Measurements from ENCODE around the gene TRIM47. TPM values are rescaled to one million over a fixed set of nuclear protein-coding genes. Genes with fewer than 3 reads are reported as not detected.

Gene TRIM47
- total and polyA plus RNA-seq, 2 of the 13 experiments (the other 11 are each of a cell fraction or from before 2014, with no cell fraction given) = 33.5 to 82.0 TPM

DNA sequence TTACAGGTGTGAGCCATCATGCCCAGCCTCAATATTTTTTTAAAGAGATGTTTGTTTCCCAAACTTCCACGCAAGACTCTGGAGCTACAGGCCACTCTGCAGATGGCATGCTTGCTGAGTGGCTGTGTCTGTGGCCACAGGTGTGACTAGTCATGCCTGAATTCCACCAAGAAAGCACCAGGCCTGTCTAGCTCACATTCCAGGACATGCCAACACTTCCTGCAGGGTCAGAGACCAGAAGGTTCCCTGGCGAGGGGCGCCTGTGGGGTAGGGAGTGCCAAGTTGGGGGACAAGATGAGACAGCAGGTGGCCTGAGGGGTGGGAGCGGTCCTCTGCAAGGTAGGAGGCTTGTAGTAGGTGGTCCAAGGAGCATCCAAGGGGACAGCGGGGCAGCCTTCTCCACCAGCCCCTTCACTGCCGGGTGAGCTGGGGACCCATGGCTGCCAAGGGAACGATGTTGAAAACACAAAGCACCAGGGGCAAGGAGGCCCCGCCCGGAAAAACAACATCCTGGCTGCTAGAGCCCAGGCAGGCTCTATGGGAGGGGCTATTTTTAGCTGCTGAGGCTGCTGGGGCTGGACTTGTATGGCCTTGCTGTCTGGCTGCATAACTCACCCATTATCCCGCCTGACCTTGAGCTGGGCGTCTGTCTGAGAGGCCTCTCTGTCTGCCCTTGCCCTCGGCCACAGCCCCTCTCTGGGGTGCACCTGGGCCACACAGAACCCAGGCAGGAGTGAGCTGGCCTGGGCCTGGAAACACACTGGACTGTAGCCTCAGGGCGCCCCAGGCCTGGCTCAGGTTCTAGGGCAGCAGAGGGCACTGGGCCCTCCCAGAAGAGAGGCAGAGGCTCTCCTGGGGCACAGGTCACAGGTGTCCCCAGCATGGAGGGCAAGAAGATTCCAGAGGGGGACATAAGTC lies 5.7 kb downstream of the TRIM47 start (continued):
- TF ChIP-seq, protein P1, sequence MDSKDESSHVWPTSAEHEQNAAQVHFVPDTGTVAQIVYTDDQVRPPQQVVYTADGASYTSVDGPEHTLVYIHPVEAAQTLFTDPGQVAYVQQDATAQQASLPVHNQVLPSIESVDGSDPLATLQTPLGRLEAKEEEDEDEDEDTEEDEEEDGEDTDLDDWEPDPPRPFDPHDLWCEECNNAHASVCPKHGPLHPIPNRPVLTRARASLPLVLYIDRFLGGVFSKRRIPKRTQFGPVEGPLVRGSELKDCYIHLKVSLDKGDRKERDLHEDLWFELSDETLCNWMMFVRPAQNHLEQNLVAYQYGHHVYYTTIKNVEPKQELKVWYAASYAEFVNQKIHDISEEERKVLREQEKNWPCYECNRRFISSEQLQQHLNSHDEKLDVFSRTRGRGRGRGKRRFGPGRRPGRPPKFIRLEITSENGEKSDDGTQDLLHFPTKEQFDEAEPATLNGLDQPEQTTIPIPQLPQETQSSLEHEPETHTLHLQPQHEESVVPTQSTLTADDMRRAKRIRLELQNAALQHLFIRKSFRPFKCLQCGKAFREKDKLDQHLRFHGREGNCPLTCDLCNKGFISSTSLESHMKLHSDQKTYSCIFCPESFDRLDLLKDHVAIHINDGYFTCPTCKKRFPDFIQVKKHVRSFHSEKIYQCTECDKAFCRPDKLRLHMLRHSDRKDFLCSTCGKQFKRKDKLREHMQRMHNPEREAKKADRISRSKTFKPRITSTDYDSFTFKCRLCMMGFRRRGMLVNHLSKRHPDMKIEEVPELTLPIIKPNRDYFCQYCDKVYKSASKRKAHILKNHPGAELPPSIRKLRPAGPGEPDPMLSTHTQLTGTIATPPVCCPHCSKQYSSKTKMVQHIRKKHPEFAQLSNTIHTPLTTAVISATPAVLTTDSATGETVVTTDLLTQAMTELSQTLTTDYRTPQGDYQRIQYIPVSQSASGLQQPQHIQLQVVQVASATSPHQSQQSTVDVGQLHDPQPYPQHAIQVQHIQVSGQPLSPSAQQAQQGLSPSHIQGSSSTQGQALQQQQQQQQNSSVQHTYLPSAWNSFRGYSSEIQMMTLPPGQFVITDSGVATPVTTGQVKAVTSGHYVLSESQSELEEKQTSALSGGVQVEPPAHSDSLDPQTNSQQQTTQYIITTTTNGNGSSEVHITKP (CRISPR knock-in tag; IDR thresholded peaks at IDR 0.05; ENCODE audit: low read depth) = peak; percentile 93
- TF ChIP-seq PTBP1 (IDR thresholded peaks at IDR 0.05; ENCODE audit: low read depth, low read length, poor library complexity, severe bottlenecking) (no peak), ZNF136 (CRISPR knock-in tag; IDR thresholded peaks at IDR 0.05; ENCODE audit: low read depth) (0 out of 2 replicates have a peak, but pooled peaks have one; percentile 68), CREBL2 (CRISPR knock-in tag; IDR thresholded peaks at IDR 0.05; ENCODE audit: borderline replicate concordance) (0 out of 2 replicates have a peak, but pooled peaks have one; percentile 50), ZNF333 (CRISPR knock-in tag; IDR thresholded peaks at IDR 0.05; ENCODE audit: borderline replicate concordance) (no peak; the same call in 1 of the 2 replicates), GATAD1 (CRISPR knock-in tag; IDR thresholded peaks at IDR 0.05) (peak; percentile 52), NFATC3 (CRISPR knock-in tag; IDR thresholded peaks at IDR 0.05) (no peak; the same call in 1 of the 2 replicates), ETS1 (CRISPR knock-in tag; IDR thresholded peaks at IDR 0.05) (no peak), ZNF746 (CRISPR knock-in tag; IDR thresholded peaks at IDR 0.05) (peak; percentile 88; the same call in 1 of the 2 replicates), ZFP82 (CRISPR knock-in tag; IDR thresholded peaks at IDR 0.05; ENCODE audit: borderline replicate concordance) (no peak), POGZ (CRISPR knock-in tag; IDR thresholded peaks at IDR 0.05) (peak; percentile 50), HHEX (CRISPR knock-in tag; IDR thresholded peaks at IDR 0.05) (no peak), RFXANK (CRISPR knock-in tag; IDR thresholded peaks at IDR 0.05) (no peak; the same call in 1 of the 2 replicates)
- TF ChIP-seq, protein P2, sequence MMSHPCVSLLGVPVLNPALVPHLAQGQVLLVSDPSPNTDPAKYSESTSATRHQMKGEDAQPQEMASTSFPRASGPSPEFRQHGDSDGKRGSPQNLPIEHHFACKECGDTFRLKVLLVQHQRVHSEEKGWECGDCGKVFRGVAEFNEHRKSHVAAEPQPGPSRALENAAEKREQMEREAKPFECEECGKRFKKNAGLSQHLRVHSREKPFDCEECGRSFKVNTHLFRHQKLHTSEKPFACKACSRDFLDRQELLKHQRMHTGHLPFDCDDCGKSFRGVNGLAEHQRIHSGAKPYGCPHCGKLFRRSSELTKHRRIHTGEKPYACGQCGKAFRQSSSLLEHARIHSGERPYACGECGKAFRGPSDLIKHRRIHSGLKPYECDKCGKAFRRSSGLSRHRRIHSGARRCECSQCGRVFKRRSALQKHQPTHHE (CRISPR knock-in tag; IDR thresholded peaks at IDR 0.05; ENCODE audit: borderline replicate concordance) = peak; percentile 88; the same call in 1 of the 2 replicates
- TF ChIP-seq, protein P3, sequence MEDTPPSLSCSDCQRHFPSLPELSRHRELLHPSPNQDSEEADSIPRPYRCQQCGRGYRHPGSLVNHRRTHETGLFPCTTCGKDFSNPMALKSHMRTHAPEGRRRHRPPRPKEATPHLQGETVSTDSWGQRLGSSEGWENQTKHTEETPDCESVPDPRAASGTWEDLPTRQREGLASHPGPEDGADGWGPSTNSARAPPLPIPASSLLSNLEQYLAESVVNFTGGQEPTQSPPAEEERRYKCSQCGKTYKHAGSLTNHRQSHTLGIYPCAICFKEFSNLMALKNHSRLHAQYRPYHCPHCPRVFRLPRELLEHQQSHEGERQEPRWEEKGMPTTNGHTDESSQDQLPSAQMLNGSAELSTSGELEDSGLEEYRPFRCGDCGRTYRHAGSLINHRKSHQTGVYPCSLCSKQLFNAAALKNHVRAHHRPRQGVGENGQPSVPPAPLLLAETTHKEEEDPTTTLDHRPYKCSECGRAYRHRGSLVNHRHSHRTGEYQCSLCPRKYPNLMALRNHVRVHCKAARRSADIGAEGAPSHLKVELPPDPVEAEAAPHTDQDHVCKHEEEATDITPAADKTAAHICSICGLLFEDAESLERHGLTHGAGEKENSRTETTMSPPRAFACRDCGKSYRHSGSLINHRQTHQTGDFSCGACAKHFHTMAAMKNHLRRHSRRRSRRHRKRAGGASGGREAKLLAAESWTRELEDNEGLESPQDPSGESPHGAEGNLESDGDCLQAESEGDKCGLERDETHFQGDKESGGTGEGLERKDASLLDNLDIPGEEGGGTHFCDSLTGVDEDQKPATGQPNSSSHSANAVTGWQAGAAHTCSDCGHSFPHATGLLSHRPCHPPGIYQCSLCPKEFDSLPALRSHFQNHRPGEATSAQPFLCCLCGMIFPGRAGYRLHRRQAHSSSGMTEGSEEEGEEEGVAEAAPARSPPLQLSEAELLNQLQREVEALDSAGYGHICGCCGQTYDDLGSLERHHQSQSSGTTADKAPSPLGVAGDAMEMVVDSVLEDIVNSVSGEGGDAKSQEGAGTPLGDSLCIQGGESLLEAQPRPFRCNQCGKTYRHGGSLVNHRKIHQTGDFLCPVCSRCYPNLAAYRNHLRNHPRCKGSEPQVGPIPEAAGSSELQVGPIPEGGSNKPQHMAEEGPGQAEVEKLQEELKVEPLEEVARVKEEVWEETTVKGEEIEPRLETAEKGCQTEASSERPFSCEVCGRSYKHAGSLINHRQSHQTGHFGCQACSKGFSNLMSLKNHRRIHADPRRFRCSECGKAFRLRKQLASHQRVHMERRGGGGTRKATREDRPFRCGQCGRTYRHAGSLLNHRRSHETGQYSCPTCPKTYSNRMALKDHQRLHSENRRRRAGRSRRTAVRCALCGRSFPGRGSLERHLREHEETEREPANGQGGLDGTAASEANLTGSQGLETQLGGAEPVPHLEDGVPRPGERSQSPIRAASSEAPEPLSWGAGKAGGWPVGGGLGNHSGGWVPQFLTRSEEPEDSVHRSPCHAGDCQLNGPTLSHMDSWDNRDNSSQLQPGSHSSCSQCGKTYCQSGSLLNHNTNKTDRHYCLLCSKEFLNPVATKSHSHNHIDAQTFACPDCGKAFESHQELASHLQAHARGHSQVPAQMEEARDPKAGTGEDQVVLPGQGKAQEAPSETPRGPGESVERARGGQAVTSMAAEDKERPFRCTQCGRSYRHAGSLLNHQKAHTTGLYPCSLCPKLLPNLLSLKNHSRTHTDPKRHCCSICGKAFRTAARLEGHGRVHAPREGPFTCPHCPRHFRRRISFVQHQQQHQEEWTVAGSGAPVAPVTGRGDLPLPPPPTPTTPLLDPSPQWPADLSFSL (CRISPR knock-in tag; IDR thresholded peaks at IDR 0.05) = no peak; the same call in 1 of the 2 replicates

Measured in HepG2 (cell line).